Glomerular visceral epithelial cell (primary cell): ENCODE data around the gene CST5.
"Not testable (repeated sequence)": the region's sequence is repeated elsewhere in the genome, so short reads cannot be mapped to it uniquely, and the experiment has no call there.

Experiments
- DNase-seq: peaks from one replicate; pipeline ENCODE4 v3.0.0-alpha.2; 2016; ENCODE audit errors: extremely low spot score

The CST5 gene, protein sequence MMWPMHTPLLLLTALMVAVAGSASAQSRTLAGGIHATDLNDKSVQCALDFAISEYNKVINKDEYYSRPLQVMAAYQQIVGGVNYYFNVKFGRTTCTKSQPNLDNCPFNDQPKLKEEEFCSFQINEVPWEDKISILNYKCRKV

DNA sequence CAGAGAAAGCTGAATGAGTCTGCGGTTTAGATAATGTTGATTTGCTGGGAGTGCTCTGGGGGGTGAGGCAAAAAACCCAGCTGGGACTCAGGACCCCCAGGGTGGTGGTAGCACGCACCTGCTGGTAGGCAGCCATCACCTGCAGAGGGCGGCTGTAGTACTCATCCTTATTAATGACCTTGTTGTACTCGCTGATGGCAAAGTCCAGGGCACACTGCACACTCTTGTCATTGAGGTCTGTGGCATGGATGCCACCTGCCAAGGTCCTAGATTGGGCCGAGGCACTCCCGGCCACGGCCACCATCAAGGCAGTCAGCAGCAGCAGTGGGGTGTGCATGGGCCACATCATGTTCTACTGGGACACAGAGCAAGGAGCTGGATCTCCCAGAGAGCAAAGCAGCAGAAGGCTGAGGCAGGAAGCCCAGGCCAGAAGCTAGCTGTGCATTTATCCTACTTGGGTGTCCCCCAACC is at the start of gene CST5:
Gene CST5 (minus strand): TSS at position 421 of the 471 bp plus-strand sequence. CDS start 72 bp downstream, at position 349.
- DNase-seq = no peak

DNA sequence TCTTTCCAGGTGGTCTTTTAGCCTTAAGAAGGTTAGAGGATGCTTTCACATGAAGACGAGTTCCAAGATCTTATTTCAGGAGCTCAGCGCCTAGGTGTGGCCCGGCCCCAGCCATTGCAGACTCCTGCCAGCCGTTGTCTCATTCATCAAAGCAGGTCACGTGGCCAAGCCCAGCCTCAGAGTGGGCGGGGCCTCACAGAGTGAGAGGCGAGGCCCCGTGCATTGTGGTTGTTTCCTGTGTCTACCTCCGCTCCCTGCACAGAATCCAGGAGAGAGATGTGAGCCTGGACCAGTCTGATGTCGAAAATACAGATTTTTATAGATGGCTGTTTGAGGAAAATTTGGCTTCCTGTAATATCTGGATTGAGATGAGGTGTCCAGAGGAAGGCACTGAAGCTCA is 49.2 kb upstream of the CST5 start:
- DNase-seq = no peak

- DNase-seq = no peak
Measured at GRCh38 chr20:23928353-23928752, 48.8 kb upstream of the CST5 start.

GRCh38 chr20:23926944-23927872 is 47.7 kb upstream of the CST5 start:
- no peak for DNase-seq

DNA sequence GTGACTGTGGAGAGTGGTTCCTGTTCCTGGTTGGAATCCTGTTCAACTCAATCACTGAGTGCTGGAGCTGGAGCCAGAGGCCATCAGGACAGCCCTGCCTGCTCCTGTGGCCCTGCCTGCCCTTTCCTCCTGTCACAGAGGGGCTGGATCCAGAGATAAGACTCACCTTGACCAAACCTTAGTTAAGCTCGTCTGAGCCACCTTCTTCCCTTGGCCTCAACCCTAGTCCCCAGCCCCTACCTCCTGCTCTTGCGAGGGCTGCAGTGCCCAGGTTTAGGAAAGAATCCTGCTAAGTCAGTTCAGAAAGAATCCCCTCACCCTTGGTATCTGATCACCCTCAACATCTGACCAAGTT is 47.0 kb upstream of the CST5 start:
- no peak for DNase-seq

- DNase-seq = no peak
Measured at GRCh38 chr20:23925789-23926525, 46.4 kb upstream of the CST5 start.

- DNase-seq = no peak
Measured at GRCh38 chr20:23924751-23925150, 45.2 kb upstream of the CST5 start.

GRCh38 chr20:23923891-23924435 is 44.4 kb upstream of the CST5 start:
- DNase-seq = no peak

DNA sequence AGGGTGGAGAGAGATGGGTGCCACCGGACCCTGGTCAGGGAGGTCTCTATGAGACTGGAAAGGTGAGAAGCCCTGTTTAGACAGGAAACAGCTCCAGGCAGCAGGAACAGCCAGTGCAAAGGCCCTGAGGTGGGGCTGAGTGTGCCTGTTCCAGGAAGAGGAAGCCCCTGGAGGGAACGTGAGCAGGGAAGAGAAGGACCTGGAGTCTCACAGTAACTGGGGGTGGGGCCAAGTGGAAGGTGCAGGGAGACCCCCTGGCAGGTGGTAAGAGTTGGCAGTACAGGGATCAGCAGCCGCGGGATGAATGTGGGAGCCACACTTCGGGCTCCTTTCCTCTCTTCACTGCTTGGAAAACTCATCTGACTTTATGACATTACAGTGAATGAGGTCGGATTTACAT is 43.8 kb upstream of the CST5 start:
- no peak for DNase-seq

GRCh38 chr20:23920408-23921325 is 41.1 kb upstream of the CST5 start:
- no peak for DNase-seq

- no peak for DNase-seq
Measured at GRCh38 chr20:23918896-23919295, 39.3 kb upstream of the CST5 start.

GRCh38 chr20:23918101-23918862 is 38.7 kb upstream of the CST5 start:
- DNase-seq = no peak

DNA sequence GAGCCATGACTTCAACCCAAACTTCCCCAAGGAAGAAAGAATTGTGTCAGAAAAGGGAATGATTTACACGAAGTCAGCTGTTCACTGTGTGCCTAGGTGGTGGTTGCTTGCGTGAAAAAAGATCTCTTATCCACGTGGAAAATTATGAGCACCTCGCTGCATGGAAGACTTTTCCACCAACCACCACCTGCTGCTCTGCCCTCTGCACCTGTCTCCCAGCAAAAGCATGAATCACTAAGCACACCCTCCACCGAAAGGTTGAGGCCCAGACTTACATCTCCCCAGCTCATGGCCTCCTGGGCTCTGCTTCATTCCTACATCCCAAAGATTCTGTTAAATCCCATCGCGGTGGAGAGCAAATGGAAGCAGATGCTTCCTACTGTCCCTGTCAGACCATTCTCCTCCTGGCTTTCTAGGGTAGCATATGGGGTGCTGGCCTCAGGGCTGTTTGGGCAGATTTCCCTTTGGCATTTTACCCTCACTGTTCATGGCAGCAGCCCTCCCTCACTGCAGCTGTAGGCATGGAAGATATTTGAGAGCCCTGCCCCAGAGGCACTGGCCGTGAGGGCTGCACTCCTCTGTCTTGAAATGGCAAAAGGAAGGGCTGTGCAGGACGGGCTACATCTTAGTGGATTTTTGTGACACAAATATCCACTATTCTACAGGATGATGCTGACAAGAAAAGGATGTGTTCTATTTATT is 37.6 kb upstream of the CST5 start:
- DNase-seq = no peak

DNA sequence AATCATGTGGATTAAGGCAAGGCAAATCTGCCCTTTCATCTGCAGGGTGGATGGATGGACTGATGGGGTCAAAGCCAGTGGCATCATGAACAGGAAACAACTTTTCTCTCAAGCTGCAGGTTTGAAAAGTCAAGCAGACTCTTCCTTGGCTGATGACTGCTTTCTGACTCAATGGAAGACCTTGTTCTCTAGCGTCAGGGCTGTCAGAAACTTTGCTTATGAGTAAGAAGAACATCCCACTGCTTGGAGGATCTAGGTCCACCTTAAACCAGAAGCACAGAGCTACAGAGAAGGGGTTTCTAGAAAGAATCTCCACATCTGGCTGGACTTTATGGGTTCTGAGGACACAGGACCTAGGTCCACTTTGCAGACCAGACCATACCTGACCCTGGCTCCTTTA is 36.3 kb upstream of the CST5 start:
- DNase-seq = no peak

DNA sequence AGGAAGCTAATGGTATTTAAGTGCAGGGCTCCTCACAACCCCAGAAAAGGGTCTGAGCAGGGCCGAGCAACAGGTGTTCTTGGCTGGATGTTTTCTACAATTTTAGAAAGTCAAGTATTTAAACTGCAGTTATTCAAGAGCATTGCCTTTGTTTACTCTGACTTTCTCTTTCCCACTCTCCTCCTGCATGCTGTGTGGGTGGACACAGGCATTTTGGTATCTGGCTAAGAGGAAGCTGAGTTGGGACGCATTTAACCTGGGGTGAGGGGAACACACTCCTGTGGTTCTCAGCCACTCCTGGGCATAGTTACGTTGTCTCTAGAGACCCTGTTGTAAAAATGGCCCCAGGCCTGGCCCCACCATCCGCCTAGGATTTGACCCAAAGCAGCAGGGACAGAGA is 34.9 kb upstream of the CST5 start:
- DNase-seq = not testable (repeated sequence)

GRCh38 chr20:23910210-23910609 is 30.7 kb upstream of the CST5 start:
- no peak for DNase-seq

DNA sequence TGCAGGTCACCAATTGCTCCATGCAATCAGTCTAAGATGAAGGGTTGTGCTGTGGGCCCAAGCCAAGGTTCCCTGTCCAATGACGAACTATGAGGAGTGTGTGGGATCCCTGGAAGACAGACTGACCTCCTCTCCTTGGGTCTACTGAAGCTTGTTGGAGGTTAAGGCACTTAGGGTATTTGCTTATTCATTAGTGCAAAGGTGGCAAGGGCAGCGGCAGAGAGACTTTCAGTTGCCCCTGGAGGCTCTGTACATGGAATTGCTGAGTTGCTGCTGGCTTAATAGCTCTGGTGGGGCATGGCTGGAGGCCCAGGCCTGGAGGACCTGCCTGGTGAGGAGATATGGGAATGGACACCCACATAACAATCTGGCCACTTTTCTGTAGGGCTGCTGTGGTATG is 29.8 kb upstream of the CST5 start:
- DNase-seq = no peak

DNA sequence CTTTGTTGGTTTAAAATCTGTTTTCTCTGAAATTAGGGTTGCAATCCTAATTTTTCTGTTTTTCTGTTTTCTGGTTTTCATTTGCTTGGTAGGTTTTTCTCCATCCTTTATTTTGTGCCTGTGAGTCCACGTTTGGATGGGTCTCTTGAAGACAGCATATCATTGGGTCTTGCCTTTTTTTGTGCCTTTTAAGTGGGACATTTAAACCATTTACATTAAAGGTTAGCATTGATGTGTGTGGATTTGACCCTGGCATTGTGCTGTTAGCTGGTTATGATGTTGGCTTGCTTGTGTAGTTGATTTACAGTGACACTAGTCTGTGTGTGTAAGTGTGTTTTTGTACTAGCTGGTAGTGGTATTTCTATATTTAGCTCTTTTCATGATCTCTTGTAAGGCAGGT is 28.0 kb upstream of the CST5 start:
- no peak for DNase-seq

GRCh38 chr20:23902396-23902795 is 22.8 kb upstream of the CST5 start:
- not testable (repeated sequence) for DNase-seq

DNA sequence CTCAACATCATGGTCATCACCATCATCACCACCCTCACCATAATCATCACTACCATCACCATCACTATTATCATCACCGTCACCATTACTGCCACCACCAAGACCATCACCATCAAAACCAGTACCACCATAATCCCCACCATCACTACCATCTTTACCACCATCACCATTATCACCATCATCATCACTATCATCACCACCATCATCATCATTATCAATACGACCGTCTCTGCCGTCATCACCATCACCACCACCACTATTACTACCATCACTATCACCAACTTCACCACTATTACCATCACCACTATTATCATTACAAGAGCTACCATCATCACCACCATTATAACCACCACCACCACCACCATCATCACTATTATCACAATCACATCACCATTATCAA is 11.3 kb upstream of the CST5 start:
- DNase-seq = not testable (repeated sequence)
